GM12801 (cell line): ENCODE results near the gene CKB.

Source experiments
- TF ChIP-seq, protein P1 (sequence below): IDR thresholded peaks from one replicate; pipeline ENCODE4 v1.5.1; 2011; ENCODE audit warnings: control low read depth; ENCODE audit not compliant: insufficient read length; ENCODE audit errors: extremely low read depth

Gene CKB

GRCh38 chr14:103547941-103548462 lies 25.4 kb upstream of the CKB start:
- TF ChIP-seq, protein P1, sequence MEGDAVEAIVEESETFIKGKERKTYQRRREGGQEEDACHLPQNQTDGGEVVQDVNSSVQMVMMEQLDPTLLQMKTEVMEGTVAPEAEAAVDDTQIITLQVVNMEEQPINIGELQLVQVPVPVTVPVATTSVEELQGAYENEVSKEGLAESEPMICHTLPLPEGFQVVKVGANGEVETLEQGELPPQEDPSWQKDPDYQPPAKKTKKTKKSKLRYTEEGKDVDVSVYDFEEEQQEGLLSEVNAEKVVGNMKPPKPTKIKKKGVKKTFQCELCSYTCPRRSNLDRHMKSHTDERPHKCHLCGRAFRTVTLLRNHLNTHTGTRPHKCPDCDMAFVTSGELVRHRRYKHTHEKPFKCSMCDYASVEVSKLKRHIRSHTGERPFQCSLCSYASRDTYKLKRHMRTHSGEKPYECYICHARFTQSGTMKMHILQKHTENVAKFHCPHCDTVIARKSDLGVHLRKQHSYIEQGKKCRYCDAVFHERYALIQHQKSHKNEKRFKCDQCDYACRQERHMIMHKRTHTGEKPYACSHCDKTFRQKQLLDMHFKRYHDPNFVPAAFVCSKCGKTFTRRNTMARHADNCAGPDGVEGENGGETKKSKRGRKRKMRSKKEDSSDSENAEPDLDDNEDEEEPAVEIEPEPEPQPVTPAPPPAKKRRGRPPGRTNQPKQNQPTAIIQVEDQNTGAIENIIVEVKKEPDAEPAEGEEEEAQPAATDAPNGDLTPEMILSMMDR: no peak

- TF ChIP-seq, protein P1: no peak
Measured at GRCh38 chr14:103547455-103547940, 24.9 kb upstream of the CKB start.

DNA sequence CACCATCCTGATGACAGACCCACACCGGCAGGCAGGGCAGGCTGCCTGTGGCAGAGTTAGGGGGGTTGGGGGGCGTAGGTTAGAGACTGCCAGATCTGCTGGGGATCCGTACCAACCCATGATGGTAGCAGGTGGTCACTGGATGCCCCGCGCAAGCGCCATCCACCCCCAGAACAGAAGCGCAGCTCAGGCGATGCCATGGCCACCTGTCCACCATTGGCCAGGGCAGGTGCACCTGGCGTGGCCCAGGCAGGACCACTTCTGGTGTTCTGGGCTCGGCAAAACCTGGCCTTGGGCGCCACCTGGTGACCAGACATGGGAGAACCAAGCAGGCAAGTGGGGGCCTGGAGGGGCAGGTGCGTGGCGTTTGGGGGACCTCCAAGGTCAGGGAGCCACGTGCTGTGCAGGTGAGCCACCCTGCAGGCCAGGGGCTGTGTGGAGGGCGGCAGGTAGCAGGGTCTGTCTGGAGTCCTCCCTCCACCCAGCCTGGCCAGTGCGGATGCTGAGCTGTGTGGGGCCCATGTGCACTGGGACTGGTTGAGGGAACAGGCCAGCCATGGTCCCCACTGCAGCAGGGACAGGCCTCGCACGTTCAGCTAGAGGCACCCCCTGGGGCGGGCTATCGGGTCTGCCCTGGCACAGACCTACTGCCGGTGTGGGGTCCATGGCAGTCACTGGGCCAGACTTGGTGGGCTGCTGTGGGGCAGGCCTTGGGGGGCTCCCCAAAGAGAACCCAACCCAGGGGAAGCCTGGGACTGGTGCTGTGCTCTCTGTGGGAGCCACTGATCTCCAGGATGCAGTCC lies 24.2 kb upstream of the CKB start:
- TF ChIP-seq, protein P1: no peak

GRCh38 chr14:103545915-103546651 lies 23.5 kb upstream of the CKB start:
- TF ChIP-seq, protein P1: no peak

- TF ChIP-seq, protein P1: no peak
Measured at GRCh38 chr14:103545219-103545914, 22.7 kb upstream of the CKB start.

DNA sequence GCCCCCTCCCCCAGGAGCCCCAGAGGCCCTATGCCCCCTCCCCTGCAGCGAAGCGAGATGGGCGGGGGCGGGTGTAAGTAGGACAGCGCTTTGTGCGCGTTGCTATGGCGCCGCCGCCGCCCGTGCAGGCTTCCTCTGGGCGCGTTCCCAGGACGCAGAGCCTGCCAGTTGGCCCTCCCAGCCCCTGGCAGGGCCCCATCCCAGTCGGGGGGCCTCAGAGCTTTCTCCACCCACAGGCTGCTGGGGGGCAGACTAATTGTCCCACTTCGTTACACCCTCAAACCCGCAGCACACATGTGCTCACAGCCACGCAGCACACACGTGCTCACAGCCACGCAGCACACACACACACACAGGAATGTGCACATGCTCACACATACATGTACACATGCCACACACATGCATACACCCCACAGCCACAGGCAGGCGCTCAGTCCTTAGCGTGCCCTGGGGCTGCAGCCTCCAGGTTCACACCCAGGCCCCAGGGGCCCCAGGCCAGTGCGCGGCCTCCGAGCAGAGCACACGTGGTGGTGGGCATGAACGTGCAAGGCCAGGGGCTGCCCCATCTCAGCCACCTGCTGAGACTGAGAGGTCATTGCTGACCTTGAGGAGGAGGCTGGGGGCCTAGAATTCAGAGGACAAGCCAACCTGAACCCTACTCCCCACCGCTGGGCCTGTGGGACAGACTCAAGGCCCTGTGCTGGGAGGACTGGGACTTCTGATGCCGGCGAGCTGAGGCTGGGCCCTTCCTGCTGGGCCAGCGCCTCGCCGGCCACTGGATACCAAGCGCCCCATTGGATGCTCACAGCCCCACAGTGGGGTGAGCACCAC lies 22.0 kb upstream of the CKB start:
- TF ChIP-seq, protein P1: no peak
